ENCODE data around the gene ADAMTS6. TPM values are rescaled to one million over a fixed set of nuclear protein-coding genes. Genes with fewer than 3 reads are reported as not detected.
"Not testable (repeated sequence)": the region's sequence is repeated elsewhere in the genome, so short reads cannot be mapped to it uniquely, and the experiment has no call there.

The ADAMTS6 gene
- total and polyA plus RNA-seq, 2 experiments from 2014 or later, result 3.4 to 21.0 TPM

DNA sequence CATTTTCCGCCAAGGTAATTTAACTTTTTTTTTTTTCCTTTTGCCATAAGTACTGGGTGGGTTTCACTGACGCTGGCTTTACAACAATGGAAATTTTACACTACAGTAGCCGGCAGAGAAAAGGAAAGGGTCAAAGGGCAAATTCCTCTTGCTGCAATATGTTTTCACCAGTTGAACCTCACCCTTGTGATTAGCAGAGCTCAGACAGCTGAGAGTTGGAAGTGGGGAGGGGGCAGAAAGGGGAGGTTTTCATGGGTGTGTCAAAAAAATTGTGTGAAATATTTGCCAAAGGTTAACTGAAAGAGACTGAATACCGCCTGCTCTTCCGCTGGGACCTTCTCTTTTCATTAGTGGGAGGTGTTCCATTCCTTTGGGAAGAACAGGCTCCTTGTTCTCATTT is 296.9 kb downstream of the ADAMTS6 start:
- Histone ChIP-seq H3K4me2 (peak overlapping the region; percentile 24), H3K27me3 (no peaks in the 10 kb centered on the region), H3K79me2 (no peaks in the 10 kb centered on the region), H3K36me3 (replicated peaks; ENCODE audit: insufficient read depth, low read depth) (no peaks in the 10 kb centered on the region), H3K27ac (peak overlapping the region; percentile 61), H4K20me1 (ENCODE audit: insufficient read depth, poor library complexity, severe bottlenecking) (no peaks in the 10 kb centered on the region), H2AFZ (no peak overlapping the region), H3K9me3 (ENCODE audit: low read depth) (no peaks in the 10 kb centered on the region), H3K9me2 (replicated peaks; ENCODE audit: insufficient read depth) (no peaks in the 10 kb centered on the region), H3K4me3 (no peak overlapping the region), H3K4me1 (ENCODE audit: insufficient read depth) (peaks cover 4% of the 10 kb centered on the region)
- no peak for TF ChIP-seq EZH2 (IDR thresholded peaks at IDR 0.05; ENCODE audit: borderline replicate concordance)
- TF ChIP-seq, protein P1, sequence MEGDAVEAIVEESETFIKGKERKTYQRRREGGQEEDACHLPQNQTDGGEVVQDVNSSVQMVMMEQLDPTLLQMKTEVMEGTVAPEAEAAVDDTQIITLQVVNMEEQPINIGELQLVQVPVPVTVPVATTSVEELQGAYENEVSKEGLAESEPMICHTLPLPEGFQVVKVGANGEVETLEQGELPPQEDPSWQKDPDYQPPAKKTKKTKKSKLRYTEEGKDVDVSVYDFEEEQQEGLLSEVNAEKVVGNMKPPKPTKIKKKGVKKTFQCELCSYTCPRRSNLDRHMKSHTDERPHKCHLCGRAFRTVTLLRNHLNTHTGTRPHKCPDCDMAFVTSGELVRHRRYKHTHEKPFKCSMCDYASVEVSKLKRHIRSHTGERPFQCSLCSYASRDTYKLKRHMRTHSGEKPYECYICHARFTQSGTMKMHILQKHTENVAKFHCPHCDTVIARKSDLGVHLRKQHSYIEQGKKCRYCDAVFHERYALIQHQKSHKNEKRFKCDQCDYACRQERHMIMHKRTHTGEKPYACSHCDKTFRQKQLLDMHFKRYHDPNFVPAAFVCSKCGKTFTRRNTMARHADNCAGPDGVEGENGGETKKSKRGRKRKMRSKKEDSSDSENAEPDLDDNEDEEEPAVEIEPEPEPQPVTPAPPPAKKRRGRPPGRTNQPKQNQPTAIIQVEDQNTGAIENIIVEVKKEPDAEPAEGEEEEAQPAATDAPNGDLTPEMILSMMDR (IDR thresholded peaks at IDR 0.05; ENCODE audit: poor library complexity), result no peak
- TF ChIP-seq EZH2phosphoT487 (IDR thresholded peaks at IDR 0.05; ENCODE audit: low read depth, severe bottlenecking, unreplicated experiment), result no peak
- WGBS (ENCODE audit: low lambda C conversion rate, missing lambda C conversion rate), result 53% methylated on average over 5 of the region's 5 CpGs
- peak; percentile 57 for DNase-seq (ENCODE audit: low spot score)

DNA sequence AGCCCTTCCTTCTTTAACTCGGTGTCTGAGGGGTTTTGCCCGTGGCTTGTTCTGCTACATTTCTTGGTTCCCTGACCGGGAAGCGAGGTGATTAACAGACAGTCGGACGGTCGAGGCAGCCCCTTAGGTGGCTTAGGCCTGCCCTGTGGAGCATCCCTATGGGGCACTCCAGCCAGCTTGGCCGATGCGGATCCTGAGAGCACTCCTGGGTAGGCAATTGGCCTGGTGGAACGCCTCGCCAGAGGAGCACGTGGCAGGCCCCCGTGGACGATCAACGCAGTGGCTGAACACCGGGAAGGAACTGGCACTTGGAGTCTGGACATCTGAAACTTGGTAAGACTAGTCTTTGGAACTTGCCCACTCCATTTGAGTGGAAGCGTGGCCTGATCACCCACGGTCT is 307.5 kb downstream of the ADAMTS6 start:
- H2AFZ ChIP-seq; H3K27me3 ChIP-seq; H3K4me2 ChIP-seq; H3K9me2 ChIP-seq (replicated peaks; ENCODE audit: insufficient read depth); DNase-seq (ENCODE audit: low spot score); H3K27ac ChIP-seq; H4K20me1 ChIP-seq (ENCODE audit: insufficient read depth, poor library complexity, severe bottlenecking); H3K36me3 ChIP-seq (replicated peaks; ENCODE audit: insufficient read depth, low read depth); H3K4me1 ChIP-seq (ENCODE audit: insufficient read depth); H3K9me3 ChIP-seq (ENCODE audit: low read depth); H3K79me2 ChIP-seq; H3K4me3 ChIP-seq: not testable (repeated sequence)
- WGBS (ENCODE audit: low lambda C conversion rate, missing lambda C conversion rate), result 95% methylated on average over 18 of the region's 18 CpGs

DNA sequence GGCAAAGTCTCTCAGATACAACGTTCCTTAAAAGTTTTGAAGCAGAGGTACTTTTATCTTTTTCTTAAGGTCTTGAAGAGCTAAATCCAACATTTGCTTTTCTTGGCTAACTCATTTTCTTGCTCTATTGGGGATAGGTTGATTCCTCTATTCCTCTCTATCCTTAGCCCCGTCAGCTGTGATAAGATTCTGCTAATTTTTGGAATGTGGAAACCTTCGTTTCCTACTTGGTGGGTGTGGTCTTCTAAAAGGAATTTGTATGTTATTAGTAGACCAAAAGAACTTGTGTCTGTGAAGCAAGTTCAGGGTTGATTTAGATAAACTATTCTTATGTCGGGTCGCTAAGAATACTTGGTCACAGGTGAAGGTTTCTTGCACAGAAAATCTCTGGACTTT is 308.6 kb downstream of the ADAMTS6 start:
- Histone ChIP-seq H3K4me1 (ENCODE audit: insufficient read depth) (no peaks in the 10 kb centered on the region), H2AFZ (no peak overlapping the region), H3K4me3 (no peak overlapping the region), H3K27ac (no peak overlapping the region), H3K9me2 (replicated peaks; ENCODE audit: insufficient read depth) (no peaks in the 10 kb centered on the region), H3K36me3 (replicated peaks; ENCODE audit: insufficient read depth, low read depth) (no peaks in the 10 kb centered on the region), H3K4me2 (no peak overlapping the region), H3K27me3 (no peaks in the 10 kb centered on the region), H3K79me2 (no peaks in the 10 kb centered on the region), H3K9me3 (ENCODE audit: low read depth) (no peaks in the 10 kb centered on the region), H4K20me1 (ENCODE audit: insufficient read depth, poor library complexity, severe bottlenecking) (no peaks in the 10 kb centered on the region)
- TF ChIP-seq EZH2phosphoT487 (IDR thresholded peaks at IDR 0.05; ENCODE audit: low read depth, severe bottlenecking, unreplicated experiment) (no peak), EZH2 (IDR thresholded peaks at IDR 0.05; ENCODE audit: borderline replicate concordance) (no peak)
- TF ChIP-seq, protein P1 (IDR thresholded peaks at IDR 0.05; ENCODE audit: poor library complexity), result no peak
- 91% methylated on average over 5 of the region's 5 CpGs for WGBS (ENCODE audit: low lambda C conversion rate, missing lambda C conversion rate)
- DNase-seq (ENCODE audit: low spot score), result no peak

DNA sequence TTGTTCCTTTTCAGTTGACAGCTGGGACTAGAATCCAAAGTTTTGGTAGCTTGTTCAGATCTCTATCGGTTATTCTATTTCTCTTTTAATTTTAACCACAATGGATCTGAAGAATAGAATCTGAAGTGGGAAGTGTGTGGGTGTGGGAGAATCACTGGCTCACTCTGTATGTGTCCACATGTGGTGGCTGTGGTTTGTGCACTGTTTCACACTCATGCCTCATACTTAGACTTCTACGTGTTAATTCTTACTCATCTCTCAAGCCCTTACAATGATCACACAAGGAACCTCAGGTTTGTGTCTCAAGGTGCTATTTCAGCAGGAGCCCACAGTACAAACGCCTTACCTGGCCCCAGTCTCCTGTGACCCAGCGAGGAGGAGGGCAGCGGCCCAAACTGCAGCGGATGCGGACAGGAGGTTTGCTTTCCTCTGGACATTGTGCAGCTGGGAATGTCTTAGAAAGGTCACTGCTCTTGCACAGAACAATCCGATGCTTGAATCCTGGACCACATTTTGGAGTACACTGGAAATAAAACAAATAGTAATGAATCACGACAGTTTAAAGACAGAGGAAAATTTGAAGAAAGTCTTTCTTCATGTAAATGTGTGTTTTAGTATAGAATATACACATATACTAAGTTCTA is 309.1 kb downstream of the ADAMTS6 start:
- Histone ChIP-seq H3K9me2 (replicated peaks; ENCODE audit: insufficient read depth) (no peaks in the 10 kb centered on the region), H3K9me3 (ENCODE audit: low read depth) (no peaks in the 10 kb centered on the region), H3K79me2 (no peaks in the 10 kb centered on the region), H3K27ac (no peak overlapping the region), H4K20me1 (ENCODE audit: insufficient read depth, poor library complexity, severe bottlenecking) (no peaks in the 10 kb centered on the region), H2AFZ (no peak overlapping the region), H3K36me3 (replicated peaks; ENCODE audit: insufficient read depth, low read depth) (no peaks in the 10 kb centered on the region), H3K4me3 (no peak overlapping the region), H3K4me2 (no peak overlapping the region), H3K27me3 (no peaks in the 10 kb centered on the region), H3K4me1 (ENCODE audit: insufficient read depth) (no peaks in the 10 kb centered on the region)
- WGBS (ENCODE audit: low lambda C conversion rate, missing lambda C conversion rate), result 94% methylated on average over 9 of the region's 9 CpGs
- no peak for TF ChIP-seq EZH2phosphoT487 (IDR thresholded peaks at IDR 0.05; ENCODE audit: low read depth, severe bottlenecking, unreplicated experiment)
- TF ChIP-seq, protein P1 (IDR thresholded peaks at IDR 0.05; ENCODE audit: poor library complexity), result no peak
- no peak for TF ChIP-seq EZH2 (IDR thresholded peaks at IDR 0.05; ENCODE audit: borderline replicate concordance)
- DNase-seq (ENCODE audit: low spot score), result no peak

All from hepatocyte (in vitro differentiated cells).